ENCODE data around the gene EGFR.
"Not testable (repeated sequence)": the region's sequence is repeated elsewhere in the genome, so short reads cannot be mapped to it uniquely, and the experiment has no call there.

The EGFR gene

GRCh38 chr7:55032069-55032699 is 13.4 kb downstream of the EGFR start:
- H3K27me3 ChIP-seq: no peaks in the 10 kb centered on the region
- H3K36me3 ChIP-seq: no peaks in the 10 kb centered on the region
- peak overlapping the region in 1 of 2 donors; percentile 93 for H3K27ac ChIP-seq
- H3K4me1 ChIP-seq: peaks cover 0 to 94% (median 34%) of the 10 kb centered on the region in 4 donors
- H3K4me3 ChIP-seq: no peak overlapping the region
- TF ChIP-seq CTCF (IDR thresholded peaks at IDR 0.05): no peak
- intact Hi-C loops (cut with DNase I; ENCODE audit: low total_unique reads): no loop called here
- no peak for DNase-seq
- no peaks in the 10 kb centered on the region for H3K9me3 ChIP-seq

DNA sequence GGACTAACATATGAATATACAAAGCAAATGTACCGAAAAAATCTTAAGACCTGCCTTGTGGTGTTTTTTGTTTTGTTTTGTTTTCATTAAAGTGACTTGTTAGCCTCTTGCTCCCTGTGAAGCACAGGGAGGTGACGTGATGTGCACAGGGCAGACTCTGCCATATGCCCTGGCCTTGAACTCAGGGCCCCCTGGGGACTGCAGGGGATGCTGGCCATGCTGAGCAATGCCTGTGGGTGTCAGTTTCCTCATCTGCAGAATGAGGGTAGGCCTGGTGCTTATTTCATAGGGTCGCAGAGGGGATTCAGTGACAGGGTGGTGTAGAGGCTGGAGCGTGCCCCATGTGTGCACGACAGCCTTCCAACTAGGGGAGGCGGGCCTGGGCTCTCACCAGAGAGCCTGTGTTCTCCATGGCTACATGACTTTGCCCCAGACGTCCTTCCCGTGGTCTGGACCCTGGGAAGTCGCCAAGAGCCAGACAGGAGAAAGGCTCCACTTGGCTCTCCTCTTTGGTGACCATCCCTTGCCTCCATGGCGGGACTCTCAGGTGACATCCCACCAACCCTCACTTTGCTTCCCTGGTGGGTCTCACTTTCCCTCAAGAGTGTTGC is 14.5 kb downstream of the EGFR start:
- intact Hi-C loops (cut with DNase I; ENCODE audit: low total_unique reads): no loop called here
- TF ChIP-seq CTCF (IDR thresholded peaks at IDR 0.05): no peak

DNA sequence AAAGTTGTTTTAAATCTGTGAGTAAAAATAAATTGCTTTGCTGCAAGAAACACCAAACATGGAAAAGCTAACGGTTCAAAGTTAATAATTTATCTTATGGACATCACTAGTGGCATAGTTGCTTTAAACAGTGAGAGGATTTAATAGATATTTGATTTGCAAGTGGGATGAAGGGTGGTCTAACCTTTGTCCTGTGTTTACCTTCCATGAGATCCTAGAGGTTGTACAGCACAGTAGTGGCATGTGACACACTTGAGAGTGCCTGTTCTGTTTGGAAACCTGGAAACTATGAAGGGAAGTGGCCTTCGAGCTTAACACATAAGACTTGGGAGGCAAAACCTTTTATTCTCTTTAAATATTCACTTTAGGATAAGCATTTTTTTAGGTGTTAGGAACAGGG is 16.0 kb downstream of the EGFR start:
- Histone ChIP-seq H3K4me3 (no peak overlapping the region), H3K27ac (no peak overlapping the region), H3K9me3 (no peaks in the 10 kb centered on the region), H3K4me1 (peaks cover 0 to 75% (median 23%) of the 10 kb centered on the region in 4 donors), H3K36me3 (no peaks in the 10 kb centered on the region), H3K27me3 (no peaks in the 10 kb centered on the region)
- no peak for TF ChIP-seq CTCF (IDR thresholded peaks at IDR 0.05)
- DNase-seq: no peak
- intact Hi-C loops (cut with DNase I; ENCODE audit: low total_unique reads): no loop called here

More for the DNA sequence above, 14.5 kb downstream of the EGFR start:
- Histone ChIP-seq H3K4me1 (peaks cover 0 to 87% (median 27%) of the 10 kb centered on the region in 4 donors), H3K27me3 (no peaks in the 10 kb centered on the region), H3K4me3 (no peak overlapping the region), H3K36me3 (no peaks in the 10 kb centered on the region), H3K27ac (no peak overlapping the region), H3K9me3 (no peaks in the 10 kb centered on the region)
- DNase-seq: no peak

DNA sequence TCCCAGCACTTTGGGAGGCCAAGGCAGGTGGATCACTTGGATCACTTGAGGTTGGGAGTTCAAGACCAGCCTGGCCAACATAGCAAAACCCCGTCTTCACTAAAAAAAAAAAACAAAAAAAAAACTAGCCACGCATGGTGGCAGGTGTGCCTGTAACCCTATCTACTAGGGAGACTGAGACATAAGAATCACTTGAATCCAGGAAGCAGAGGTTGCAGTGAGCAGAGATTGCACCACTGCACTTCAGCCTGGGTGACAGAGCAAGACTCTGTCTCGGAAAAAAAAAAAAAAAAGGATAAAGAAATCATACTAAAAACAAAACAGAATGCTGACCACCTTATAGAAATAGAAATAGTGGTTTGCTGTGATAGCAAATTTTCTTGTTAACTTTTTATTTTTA is 16.6 kb downstream of the EGFR start:
- H3K27me3 ChIP-seq; H3K4me3 ChIP-seq; H3K9me3 ChIP-seq; intact Hi-C loops (cut with DNase I; ENCODE audit: low total_unique reads); H3K36me3 ChIP-seq; DNase-seq; H3K27ac ChIP-seq: not testable (repeated sequence)
- H3K4me1 ChIP-seq: peaks cover 0 to 68% (median 19%) of the 10 kb centered on the region in 4 donors

DNA sequence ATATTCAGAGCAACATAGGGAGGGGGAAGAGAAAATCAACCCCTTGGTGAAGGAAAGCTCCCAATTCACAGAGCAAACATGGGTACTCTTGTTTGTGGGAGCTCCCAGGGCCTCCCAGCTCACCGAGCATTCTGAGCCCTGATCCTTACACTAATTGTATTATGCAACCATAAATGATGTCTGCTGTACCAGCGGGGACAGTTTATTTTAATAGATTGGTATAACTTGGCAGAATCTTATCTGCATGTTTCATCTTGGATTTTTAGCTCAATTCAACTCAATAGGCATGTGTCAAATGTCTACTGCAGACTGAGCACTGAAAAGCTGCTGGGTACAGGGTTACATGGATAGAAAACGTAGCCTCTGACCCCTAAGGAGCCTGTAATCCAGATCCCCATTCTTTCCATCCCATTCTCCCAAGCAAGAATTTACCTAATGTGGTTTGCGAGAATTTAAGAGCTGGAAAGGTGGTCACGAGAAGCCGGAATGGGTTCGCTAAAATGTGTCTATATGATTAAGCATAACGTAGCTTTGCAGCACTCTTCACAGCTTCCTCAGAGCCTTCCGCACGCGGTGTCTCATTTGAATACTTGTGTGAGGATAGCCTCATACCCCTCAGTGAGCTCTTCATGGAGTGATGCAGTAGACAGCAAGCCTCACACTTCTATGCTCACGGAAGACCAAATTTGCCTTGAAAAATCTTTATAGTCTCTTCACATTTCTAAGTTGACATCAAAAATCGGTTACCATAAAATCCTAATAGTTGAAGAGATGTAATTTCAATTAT is 18.3 kb downstream of the EGFR start:
- TF ChIP-seq CTCF (IDR thresholded peaks at IDR 0.05): no peak
- Histone ChIP-seq H3K9me3 (no peaks in the 10 kb centered on the region), H3K27ac (no peak overlapping the region), H3K27me3 (no peaks in the 10 kb centered on the region), H3K4me3 (no peak overlapping the region), H3K4me1 (peaks cover 0 to 51% (median 11%) of the 10 kb centered on the region in 4 donors), H3K36me3 (no peaks in the 10 kb centered on the region)
- intact Hi-C loops (cut with DNase I; ENCODE audit: low total_unique reads): no loop called here
- no peak for DNase-seq

All from tibial artery (tissue), 4 donors.